SK-N-SH treated with all-trans-retinoic acid at 6 μM for 48 hours (cell line): Measurements from ENCODE around the gene ABT1.

Experiments used
- ATAC-seq: fragments of 200-7000 bp; cut with Tn5 transposase; 3 replicates; pipeline ENCODE4 v1.9.1; 2020; ENCODE audit warnings: mild to moderate bottlenecking, moderate library complexity
- ARNTL ChIP-seq: fragments of 450-650 bp; formaldehyde crosslinking; IDR thresholded peaks from 2 replicates; pipeline ENCODE4 v1.5.0; 2020; ENCODE audit warnings: low read depth, mild to moderate bottlenecking, moderate library complexity, borderline replicate concordance
- BACH2 ChIP-seq: fragments of 250-450 bp; sonication (Bioruptor Pico); IDR thresholded peaks from 2 replicates; pipeline ENCODE4 v1.9.0; 2021; ENCODE audit warnings: mild to moderate bottlenecking, borderline replicate concordance
- CSDC2 ChIP-seq: fragments of 250-450 bp; sonication (Bioruptor Pico); IDR thresholded peaks from 2 replicates; pipeline ENCODE4 v1.5.0; 2020; ENCODE audit warnings: mild to moderate bottlenecking, moderate library complexity
- ESRRG ChIP-seq: fragments of 250-450 bp; sonication (Bioruptor Pico); IDR thresholded peaks from 2 replicates; pipeline ENCODE4 v1.6.1; 2021; ENCODE audit warnings: mild to moderate bottlenecking
- GLIS3 ChIP-seq: fragments of 250-450 bp; sonication (Bioruptor Pico); IDR thresholded peaks from 2 replicates; pipeline ENCODE4 v1.5.0; 2020; ENCODE audit warnings: mild to moderate bottlenecking, moderate library complexity
- ISL1 ChIP-seq: fragments of 250-450 bp; sonication (Bioruptor Pico); IDR thresholded peaks from 2 replicates; pipeline ENCODE4 v2.1.2; 2022; ENCODE audit warnings: mild to moderate bottlenecking, moderate library complexity
- PPARA ChIP-seq: fragments of 250-450 bp; sonication (Bioruptor Pico); IDR thresholded peaks from 2 replicates; pipeline ENCODE4 v1.5.0; 2020; ENCODE audit warnings: mild to moderate bottlenecking, borderline replicate concordance
- RARB ChIP-seq: fragments of 250-450 bp; sonication (Bioruptor Pico); IDR thresholded peaks from 2 replicates; pipeline ENCODE4 v1.8.0; 2021; ENCODE audit warnings: mild to moderate bottlenecking, moderate library complexity
- SNAI2 ChIP-seq: fragments of 250-450 bp; sonication (Bioruptor Pico); IDR thresholded peaks from 2 replicates; pipeline ENCODE4 v1.5.0; 2020; ENCODE audit warnings: mild to moderate bottlenecking, moderate library complexity
- TCF4 ChIP-seq: fragments of 250-450 bp; sonication (Bioruptor Pico); IDR thresholded peaks from 2 replicates; pipeline ENCODE4 v1.8.0; 2021; ENCODE audit warnings: mild to moderate bottlenecking, moderate library complexity, borderline replicate concordance
- TOX ChIP-seq: fragments of 250-450 bp; sonication (Bioruptor Pico); IDR thresholded peaks from 2 replicates; pipeline ENCODE4 v1.8.0; 2021; ENCODE audit warnings: mild to moderate bottlenecking, moderate library complexity, borderline replicate concordance
- ZC3H10 ChIP-seq: fragments of 250-450 bp; sonication (Bioruptor Pico); IDR thresholded peaks from 2 replicates; pipeline ENCODE4 v1.5.1; 2021; ENCODE audit warnings: mild to moderate bottlenecking, moderate library complexity
- ZFP3 ChIP-seq: fragments of 250-450 bp; sonication (Bioruptor Pico); IDR thresholded peaks from 2 replicates; pipeline ENCODE4 v1.5.0; 2020; ENCODE audit warnings: mild to moderate bottlenecking, moderate library complexity
- ZFP30 ChIP-seq: fragments of 450-650 bp; formaldehyde crosslinking; IDR thresholded peaks from 2 replicates; pipeline ENCODE4 v1.5.0; 2022; ENCODE audit warnings: mild to moderate bottlenecking, moderate library complexity
- ZNF565 ChIP-seq: fragments of 450-650 bp; formaldehyde crosslinking; conservative IDR thresholded peaks from 2 replicates; pipeline ENCODE4 v1.5.0; 2020; ENCODE audit warnings: low read depth, mild to moderate bottlenecking, moderate library complexity
- ZNF70 ChIP-seq: fragments of 450-650 bp; formaldehyde crosslinking; IDR thresholded peaks from 2 replicates; pipeline ENCODE4 v1.5.0; 2020; ENCODE audit warnings: mild to moderate bottlenecking, moderate library complexity
- ZNF8 ChIP-seq: fragments of 450-650 bp; formaldehyde crosslinking; IDR thresholded peaks from 2 replicates; pipeline ENCODE4 v1.5.0; 2020; ENCODE audit warnings: mild to moderate bottlenecking, moderate library complexity
- TF ChIP-seq, protein P1 (sequence below): fragments of 250-450 bp; sonication (Bioruptor Pico); IDR thresholded peaks from 2 replicates; pipeline ENCODE4 v1.5.0; 2020; ENCODE audit warnings: mild to moderate bottlenecking, moderate library complexity
- TF ChIP-seq, protein P2 (sequence below): fragments of 250-450 bp; sonication (Bioruptor Pico); IDR thresholded peaks from 2 replicates; pipeline ENCODE4 v1.5.1; 2021; ENCODE audit warnings: mild to moderate bottlenecking, moderate library complexity
- TF ChIP-seq, protein P3 (sequence below): fragments of 250-450 bp; sonication (Bioruptor Pico); IDR thresholded peaks from 2 replicates; pipeline ENCODE4 v1.8.0; 2020; ENCODE audit warnings: mild to moderate bottlenecking, moderate library complexity, borderline replicate concordance
- TF ChIP-seq, protein P4 (sequence below): fragments of 250-450 bp; sonication (Bioruptor Pico); IDR thresholded peaks from 2 replicates; pipeline ENCODE4 v1.8.0; 2021; ENCODE audit warnings: low read depth, mild to moderate bottlenecking, moderate library complexity, borderline replicate concordance
- TF ChIP-seq, protein P5 (sequence below): fragments of 250-450 bp; sonication (Bioruptor Pico); IDR thresholded peaks from 2 replicates; pipeline ENCODE4 v1.5.1; 2020; ENCODE audit warnings: low read depth, mild to moderate bottlenecking, moderate library complexity

ABT1 gene

DNA sequence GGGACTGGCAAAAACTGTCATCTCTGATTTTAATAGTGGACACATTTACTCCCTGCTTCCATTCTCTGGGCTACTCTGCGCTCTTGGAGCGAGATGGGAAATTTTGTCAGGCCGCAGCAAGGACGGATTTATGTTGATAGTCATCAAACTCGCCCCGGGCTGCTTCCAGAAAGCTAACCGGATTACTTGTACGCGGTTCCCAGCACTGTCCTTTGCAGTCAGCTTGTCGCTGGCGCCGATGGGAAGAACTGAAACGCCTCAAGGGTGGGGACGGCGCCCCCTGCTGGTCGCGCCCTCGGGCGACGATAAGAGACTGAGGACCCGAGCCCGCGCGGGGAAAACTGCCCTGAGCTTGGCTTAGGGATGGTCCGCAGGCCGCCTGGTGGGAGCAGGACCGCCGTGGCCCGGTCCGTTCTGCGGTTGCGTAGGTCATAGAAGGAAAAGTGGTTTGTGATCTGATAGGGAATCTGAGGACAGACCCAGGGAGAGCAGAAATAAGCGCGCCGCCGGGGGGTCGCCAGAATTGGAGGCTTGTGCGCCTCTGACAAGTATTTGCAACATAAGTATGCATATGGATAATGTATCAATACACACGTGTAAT lies 984 bp upstream of the ABT1 start:
- ATAC-seq = peak; percentile 89
- TF ChIP-seq CSDC2 (CRISPR knock-in tag) = no peak
- no peak for TF ChIP-seq ZFP30 (CRISPR knock-in tag)
- TF ChIP-seq, protein P1, sequence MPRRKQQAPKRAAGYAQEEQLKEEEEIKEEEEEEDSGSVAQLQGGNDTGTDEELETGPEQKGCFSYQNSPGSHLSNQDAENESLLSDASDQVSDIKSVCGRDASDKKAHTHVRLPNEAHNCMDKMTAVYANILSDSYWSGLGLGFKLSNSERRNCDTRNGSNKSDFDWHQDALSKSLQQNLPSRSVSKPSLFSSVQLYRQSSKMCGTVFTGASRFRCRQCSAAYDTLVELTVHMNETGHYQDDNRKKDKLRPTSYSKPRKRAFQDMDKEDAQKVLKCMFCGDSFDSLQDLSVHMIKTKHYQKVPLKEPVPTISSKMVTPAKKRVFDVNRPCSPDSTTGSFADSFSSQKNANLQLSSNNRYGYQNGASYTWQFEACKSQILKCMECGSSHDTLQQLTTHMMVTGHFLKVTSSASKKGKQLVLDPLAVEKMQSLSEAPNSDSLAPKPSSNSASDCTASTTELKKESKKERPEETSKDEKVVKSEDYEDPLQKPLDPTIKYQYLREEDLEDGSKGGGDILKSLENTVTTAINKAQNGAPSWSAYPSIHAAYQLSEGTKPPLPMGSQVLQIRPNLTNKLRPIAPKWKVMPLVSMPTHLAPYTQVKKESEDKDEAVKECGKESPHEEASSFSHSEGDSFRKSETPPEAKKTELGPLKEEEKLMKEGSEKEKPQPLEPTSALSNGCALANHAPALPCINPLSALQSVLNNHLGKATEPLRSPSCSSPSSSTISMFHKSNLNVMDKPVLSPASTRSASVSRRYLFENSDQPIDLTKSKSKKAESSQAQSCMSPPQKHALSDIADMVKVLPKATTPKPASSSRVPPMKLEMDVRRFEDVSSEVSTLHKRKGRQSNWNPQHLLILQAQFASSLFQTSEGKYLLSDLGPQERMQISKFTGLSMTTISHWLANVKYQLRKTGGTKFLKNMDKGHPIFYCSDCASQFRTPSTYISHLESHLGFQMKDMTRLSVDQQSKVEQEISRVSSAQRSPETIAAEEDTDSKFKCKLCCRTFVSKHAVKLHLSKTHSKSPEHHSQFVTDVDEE (CRISPR knock-in tag) = 0 out of 2 replicates have a peak, but pooled peaks have one; percentile 49
- TF ChIP-seq, all 23 proteins: peak for 1

DNA sequence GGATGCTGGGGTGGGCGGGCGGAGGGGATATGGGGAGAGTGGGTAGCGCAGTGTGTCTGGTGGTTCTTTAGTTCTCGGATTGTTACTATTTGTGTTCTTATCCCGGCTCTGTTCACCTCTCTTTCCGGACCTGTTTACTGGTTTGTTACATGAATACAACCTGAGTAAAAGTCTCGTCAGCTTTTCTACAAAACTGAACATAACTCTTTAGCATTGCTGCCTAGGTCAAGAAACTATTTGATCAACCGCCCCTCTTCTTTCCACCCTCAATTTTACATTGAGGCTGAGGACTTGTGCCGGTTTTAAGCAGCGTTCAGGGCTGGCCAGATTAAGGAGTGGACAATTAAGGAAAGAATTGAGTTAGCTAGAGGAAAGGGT lies 625 bp downstream of the ABT1 start:
- ATAC-seq = no peak
- no peak for TF ChIP-seq SNAI2
- no peak for TF ChIP-seq ZFP3
- TF ChIP-seq ARNTL = no peak
- TF ChIP-seq ZC3H10 (CRISPR knock-in tag) = no peak
- TF ChIP-seq, protein P2, sequence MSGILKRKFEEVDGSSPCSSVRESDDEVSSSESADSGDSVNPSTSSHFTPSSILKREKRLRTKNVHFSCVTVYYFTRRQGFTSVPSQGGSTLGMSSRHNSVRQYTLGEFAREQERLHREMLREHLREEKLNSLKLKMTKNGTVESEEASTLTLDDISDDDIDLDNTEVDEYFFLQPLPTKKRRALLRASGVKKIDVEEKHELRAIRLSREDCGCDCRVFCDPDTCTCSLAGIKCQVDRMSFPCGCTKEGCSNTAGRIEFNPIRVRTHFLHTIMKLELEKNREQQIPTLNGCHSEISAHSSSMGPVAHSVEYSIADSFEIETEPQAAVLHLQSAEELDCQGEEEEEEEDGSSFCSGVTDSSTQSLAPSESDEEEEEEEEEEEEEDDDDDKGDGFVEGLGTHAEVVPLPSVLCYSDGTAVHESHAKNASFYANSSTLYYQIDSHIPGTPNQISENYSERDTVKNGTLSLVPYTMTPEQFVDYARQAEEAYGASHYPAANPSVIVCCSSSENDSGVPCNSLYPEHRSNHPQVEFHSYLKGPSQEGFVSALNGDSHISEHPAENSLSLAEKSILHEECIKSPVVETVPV = no peak
- TF ChIP-seq CSDC2 (CRISPR knock-in tag) = no peak
- TF ChIP-seq PPARA (CRISPR knock-in tag) = no peak
- TF ChIP-seq GLIS3 (CRISPR knock-in tag) = no peak
- no peak for TF ChIP-seq BACH2
- TF ChIP-seq, protein P3, sequence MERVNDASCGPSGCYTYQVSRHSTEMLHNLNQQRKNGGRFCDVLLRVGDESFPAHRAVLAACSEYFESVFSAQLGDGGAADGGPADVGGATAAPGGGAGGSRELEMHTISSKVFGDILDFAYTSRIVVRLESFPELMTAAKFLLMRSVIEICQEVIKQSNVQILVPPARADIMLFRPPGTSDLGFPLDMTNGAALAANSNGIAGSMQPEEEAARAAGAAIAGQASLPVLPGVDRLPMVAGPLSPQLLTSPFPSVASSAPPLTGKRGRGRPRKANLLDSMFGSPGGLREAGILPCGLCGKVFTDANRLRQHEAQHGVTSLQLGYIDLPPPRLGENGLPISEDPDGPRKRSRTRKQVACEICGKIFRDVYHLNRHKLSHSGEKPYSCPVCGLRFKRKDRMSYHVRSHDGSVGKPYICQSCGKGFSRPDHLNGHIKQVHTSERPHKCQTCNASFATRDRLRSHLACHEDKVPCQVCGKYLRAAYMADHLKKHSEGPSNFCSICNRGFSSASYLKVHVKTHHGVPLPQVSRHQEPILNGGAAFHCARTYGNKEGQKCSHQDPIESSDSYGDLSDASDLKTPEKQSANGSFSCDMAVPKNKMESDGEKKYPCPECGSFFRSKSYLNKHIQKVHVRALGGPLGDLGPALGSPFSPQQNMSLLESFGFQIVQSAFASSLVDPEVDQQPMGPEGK (CRISPR knock-in tag) = no peak

DNA sequence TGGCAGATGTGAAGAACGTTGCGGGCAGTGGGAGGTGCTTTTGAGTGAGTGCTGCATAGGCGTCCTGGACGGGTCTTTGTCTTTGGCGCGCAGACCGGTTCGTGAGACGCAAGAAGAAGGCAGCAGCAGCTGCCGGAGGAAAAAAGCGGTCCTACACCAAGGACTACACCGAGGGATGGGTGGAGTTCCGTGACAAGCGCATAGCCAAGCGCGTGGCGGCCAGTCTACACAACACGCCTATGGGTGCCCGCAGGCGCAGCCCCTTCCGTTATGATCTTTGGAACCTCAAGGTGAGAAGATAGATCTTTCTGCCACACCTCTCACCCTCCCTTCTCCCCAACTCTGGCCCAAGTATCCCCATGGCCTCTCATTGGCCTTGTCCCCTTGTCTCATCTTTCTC lies 1.1 kb downstream of the ABT1 start:
- ATAC-seq = no peak
- TF ChIP-seq, protein P4, sequence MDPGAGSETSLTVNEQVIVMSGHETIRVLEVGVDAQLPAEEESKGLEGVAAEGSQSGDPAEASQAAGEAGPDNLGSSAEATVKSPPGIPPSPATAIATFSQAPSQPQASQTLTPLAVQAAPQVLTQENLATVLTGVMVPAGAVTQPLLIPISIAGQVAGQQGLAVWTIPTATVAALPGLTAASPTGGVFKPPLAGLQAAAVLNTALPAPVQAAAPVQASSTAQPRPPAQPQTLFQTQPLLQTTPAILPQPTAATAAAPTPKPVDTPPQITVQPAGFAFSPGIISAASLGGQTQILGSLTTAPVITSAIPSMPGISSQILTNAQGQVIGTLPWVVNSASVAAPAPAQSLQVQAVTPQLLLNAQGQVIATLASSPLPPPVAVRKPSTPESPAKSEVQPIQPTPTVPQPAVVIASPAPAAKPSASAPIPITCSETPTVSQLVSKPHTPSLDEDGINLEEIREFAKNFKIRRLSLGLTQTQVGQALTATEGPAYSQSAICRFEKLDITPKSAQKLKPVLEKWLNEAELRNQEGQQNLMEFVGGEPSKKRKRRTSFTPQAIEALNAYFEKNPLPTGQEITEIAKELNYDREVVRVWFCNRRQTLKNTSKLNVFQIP = no peak
- TF ChIP-seq GLIS3 (CRISPR knock-in tag) = no peak
- TF ChIP-seq ZC3H10 (CRISPR knock-in tag) = no peak
- no peak for TF ChIP-seq TCF4 (CRISPR knock-in tag)
- TF ChIP-seq RARB = no peak
- TF ChIP-seq ZNF8 = no peak
- TF ChIP-seq, protein P5, sequence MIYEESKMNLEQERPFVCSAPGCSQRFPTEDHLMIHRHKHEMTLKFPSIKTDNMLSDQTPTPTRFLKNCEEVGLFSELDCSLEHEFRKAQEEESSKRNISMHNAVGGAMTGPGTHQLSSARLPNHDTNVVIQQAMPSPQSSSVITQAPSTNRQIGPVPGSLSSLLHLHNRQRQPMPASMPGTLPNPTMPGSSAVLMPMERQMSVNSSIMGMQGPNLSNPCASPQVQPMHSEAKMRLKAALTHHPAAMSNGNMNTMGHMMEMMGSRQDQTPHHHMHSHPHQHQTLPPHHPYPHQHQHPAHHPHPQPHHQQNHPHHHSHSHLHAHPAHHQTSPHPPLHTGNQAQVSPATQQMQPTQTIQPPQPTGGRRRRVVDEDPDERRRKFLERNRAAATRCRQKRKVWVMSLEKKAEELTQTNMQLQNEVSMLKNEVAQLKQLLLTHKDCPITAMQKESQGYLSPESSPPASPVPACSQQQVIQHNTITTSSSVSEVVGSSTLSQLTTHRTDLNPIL = no peak
- no peak for TF ChIP-seq BACH2
- no peak for TF ChIP-seq ZNF565 (CRISPR knock-in tag)
- no peak for TF ChIP-seq CSDC2 (CRISPR knock-in tag)
- TF ChIP-seq ARNTL = no peak
- TF ChIP-seq, all 23 proteins: peak for 0

DNA sequence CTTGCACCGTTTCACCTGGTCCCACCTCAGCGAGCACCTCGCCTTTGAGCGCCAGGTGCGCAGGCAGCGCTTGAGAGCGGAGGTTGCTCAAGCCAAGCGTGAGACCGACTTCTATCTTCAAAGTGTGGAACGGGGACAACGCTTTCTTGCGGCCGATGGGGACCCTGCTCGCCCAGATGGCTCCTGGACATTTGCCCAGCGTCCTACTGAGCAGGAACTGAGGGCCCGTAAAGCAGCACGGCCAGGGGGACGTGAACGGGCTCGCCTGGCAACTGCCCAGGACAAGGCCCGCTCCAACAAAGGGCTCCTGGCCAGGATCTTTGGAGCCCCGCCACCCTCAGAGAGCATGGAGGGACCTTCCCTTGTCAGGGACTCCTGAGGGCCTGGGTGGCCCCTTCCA lies 1.5 kb downstream of the ABT1 start:
- TF ChIP-seq BACH2 (no peak), ESRRG (CRISPR knock-in tag) (no peak), ZFP3 (no peak), PPARA (CRISPR knock-in tag) (no peak), ZC3H10 (CRISPR knock-in tag) (no peak), TOX (no peak), SNAI2 (no peak), ZNF70 (CRISPR knock-in tag) (no peak), CSDC2 (CRISPR knock-in tag) (no peak), TCF4 (CRISPR knock-in tag) (no peak), ISL1 (CRISPR knock-in tag) (no peak)
- TF ChIP-seq, protein P1 (CRISPR knock-in tag) = no peak
- TF ChIP-seq, protein P2 = no peak
- no peak for ATAC-seq
